Mammary epithelial cell (primary cell): ENCODE measurements around the gene NOL12.
"Not testable (repeated sequence)": the region's sequence is repeated elsewhere in the genome, so short reads cannot be mapped to it uniquely, and the experiment has no call there.

Experiments used
- EZH2 ChIP-seq: IDR thresholded peaks from 2 replicates; pipeline ENCODE4 v1.6.1; 2012; ENCODE audit warnings: low read length, inconsistent platforms, borderline replicate concordance
- TF ChIP-seq, protein P1 (sequence below), 2 donors: IDR thresholded peaks in 1 of 2; conservative IDR thresholded peaks in 1 of 2; 2 replicates each; pipeline ENCODE4 v1.5.1; 2011 to 2012; ENCODE audit warnings: inconsistent platforms in 2 of 2, low read length in 2 of 2, mild to moderate bottlenecking in 2 of 2, control low read depth in 1 of 2, low read depth in 1 of 2; ENCODE audit not compliant: insufficient read depth in 1 of 2; ENCODE audit errors: extremely low read depth in 1 of 2

DNA sequence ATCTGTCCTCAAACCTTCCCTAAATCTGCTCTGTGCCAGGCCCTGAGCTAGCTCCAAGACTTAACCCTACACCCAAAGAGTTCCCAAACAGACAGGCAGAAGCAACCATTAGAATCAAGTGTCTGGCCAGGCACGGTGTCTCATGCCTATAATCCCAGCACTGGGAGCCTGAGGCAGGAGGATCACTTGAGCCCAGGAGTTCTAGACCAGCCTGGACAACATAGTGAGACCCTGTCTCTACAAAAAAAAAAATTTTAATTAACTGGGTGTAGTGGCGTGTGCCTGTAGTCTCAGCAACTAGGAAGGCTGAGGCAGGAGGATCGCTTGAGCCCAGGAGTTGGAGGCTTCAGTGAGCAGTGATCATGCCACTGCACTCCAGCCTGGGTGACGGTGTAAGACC, 29.6 kb upstream of the NOL12 start:
- TF ChIP-seq, protein P1, sequence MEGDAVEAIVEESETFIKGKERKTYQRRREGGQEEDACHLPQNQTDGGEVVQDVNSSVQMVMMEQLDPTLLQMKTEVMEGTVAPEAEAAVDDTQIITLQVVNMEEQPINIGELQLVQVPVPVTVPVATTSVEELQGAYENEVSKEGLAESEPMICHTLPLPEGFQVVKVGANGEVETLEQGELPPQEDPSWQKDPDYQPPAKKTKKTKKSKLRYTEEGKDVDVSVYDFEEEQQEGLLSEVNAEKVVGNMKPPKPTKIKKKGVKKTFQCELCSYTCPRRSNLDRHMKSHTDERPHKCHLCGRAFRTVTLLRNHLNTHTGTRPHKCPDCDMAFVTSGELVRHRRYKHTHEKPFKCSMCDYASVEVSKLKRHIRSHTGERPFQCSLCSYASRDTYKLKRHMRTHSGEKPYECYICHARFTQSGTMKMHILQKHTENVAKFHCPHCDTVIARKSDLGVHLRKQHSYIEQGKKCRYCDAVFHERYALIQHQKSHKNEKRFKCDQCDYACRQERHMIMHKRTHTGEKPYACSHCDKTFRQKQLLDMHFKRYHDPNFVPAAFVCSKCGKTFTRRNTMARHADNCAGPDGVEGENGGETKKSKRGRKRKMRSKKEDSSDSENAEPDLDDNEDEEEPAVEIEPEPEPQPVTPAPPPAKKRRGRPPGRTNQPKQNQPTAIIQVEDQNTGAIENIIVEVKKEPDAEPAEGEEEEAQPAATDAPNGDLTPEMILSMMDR (conservative IDR thresholded peaks at IDR 0.05 in 1 of 2, IDR thresholded peaks at IDR 0.05 in 1 of 2; ENCODE audit: extremely low read depth in 1 of 2, insufficient read depth in 1 of 2, low read depth in 1 of 2, low read length in 2 of 2), result not testable (repeated sequence)
- not testable (repeated sequence) for TF ChIP-seq EZH2
